ENCODE data around the gene CAMK4.

DNA sequence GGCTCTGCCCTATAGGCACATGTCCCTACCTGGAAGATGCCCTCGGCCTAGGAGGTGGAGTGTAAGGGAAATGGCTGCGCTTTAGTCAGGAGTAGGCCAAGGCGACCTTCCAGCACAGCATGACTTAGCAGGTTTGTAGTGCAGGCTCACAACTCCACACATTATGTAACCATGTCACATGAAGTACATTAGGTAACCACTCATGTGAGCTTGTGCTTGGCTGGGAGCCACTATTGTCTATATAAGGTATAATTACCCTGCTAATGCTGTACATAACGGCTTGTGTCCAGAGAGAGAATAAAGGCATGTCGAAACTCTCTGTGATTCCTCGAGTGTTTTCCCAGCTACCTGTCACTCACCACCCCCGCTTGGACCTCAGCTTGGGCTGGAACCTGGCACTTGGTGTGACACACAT is 74.9 kb downstream of the CAMK4 start:
- TF ChIP-seq CTCF (IDR thresholded peaks at IDR 0.05; ENCODE audit: low read depth, low read length): no peak
- TF ChIP-seq EZH2phosphoT487 (IDR thresholded peaks at IDR 0.05; ENCODE audit: low read depth): no peak

Measured in OCI-LY3 (cell line).